Prostate gland (tissue), 2 donors: Measurements from ENCODE around the gene SLC38A8. TPM values are rescaled to one million over a fixed set of nuclear protein-coding genes. Genes with fewer than 3 reads are reported as not detected.

ENCODE experiments used
- DNase-seq: peaks from one replicate; pipeline ENCODE4 v3.0.0-alpha.2; 2019; ENCODE audit warnings: low spot score
- H3K27ac ChIP-seq, 2 donors: fragments of 200-600 bp; sonication (generic); 2 replicates each; pipeline ENCODE4 v1.5.1; 2017 to 2019
- H3K27me3 ChIP-seq: fragments of 200-600 bp; sonication (generic); replicated peaks from 2 replicates; pipeline ENCODE4 v1.5.1; 2019; ENCODE audit not compliant: insufficient read depth
- H3K36me3 ChIP-seq, 2 donors: fragments of 200-600 bp; sonication (generic); 1 replicate in 1 of 2; 2 replicates in 1 of 2; pipeline versions ENCODE4 v1.5.1 to v1.8.1; 2017 to 2019
- H3K4me1 ChIP-seq: fragments of 200-600 bp; sonication (generic); replicated peaks from 2 replicates; pipeline ENCODE4 v1.5.1; 2019
- H3K4me3 ChIP-seq, 2 donors: fragments of 200-600 bp; sonication (generic); 2 replicates each; pipeline ENCODE4 v1.5.1; 2017 to 2019
- H3K9me3 ChIP-seq: fragments of 200-600 bp; sonication (generic); 2 replicates; pipeline ENCODE4 v1.5.1; 2017
- POLR2A ChIP-seq: fragments of 450-650 bp; IDR thresholded peaks from one replicate; pipeline ENCODE4 v1.6.1; 2016; ENCODE audit warnings: antibody characterized with exemption, mild to moderate bottlenecking
- POLR2AphosphoS5 ChIP-seq: sonication (generic); formaldehyde crosslinking; IDR thresholded peaks from one replicate; pipeline ENCODE4 v1.6.1; 2017; ENCODE audit warnings: antibody characterized with exemption
- WGBS: methylation state at CpG from one replicate; pipeline ENCODE4 v1.1.5; 2018; 5-methylcytosine and 5-hydroxymethylcytosine counted together
- intact Hi-C: fragments of 100-400 bp; cut with DNase I; formaldehyde crosslinking; loops from one replicate; pipeline ENCODE4 v1.14.2; 2022
- total RNA-seq, 2 donors: library from RNA; depleted of rRNA; stranded (reverse); fragments of >200 nt; gene quantifications; one replicate each; pipeline ENCODE4 v1.1.0, GENCODE V29; 2016
- TF ChIP-seq, protein P1 (sequence below), 4 experiments: fragments of 200-600 bp in 2 of 4; fragments of 450-650 bp in 2 of 4; sonication (generic) in 2 of 4; IDR thresholded peaks; 1 replicate in 3 of 4; 2 replicates in 1 of 4; pipeline ENCODE4 v1.5.1; 2016 to 2019; ENCODE audit warnings: antibody characterized with exemption in 4 of 4, mild to moderate bottlenecking in 2 of 4, moderate library complexity in 2 of 4

SLC38A8 gene
- total RNA-seq, 2 donors from 2014 or later: not detected

DNA sequence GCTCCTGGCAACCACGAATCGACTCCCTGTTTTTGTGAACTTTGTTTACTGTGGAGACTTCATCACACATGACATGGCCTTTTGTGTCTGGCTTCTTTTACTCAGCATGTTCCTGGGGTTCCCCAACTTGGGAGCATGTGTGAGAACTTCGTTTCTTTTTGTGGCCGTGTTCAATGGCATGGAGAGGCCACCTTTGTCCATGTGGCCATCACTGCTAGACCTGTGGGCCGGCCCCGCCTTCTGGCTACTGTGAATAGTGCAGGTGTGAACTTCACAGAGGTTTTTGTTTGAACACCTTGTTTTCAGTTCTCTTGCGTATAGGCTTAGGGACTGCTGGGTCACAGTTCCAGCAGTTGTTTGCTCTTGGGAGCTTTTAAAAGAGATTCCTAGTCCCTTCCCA, 5.7 kb upstream of the SLC38A8 start:
- 58% methylated on average over 7 of the region's 7 CpGs for WGBS
- intact Hi-C loops: no loop called here
- H3K9me3 ChIP-seq: no peaks in the 10 kb centered on the region
- DNase-seq: peak; percentile 24
- H3K36me3 ChIP-seq: peaks cover 0 to 7% of the 10 kb centered on the region in 2 donors
- no peak overlapping the region for H3K4me3 ChIP-seq
- H3K4me1 ChIP-seq: no peaks in the 10 kb centered on the region
- no peak overlapping the region for H3K27ac ChIP-seq
- TF ChIP-seq, protein P1, sequence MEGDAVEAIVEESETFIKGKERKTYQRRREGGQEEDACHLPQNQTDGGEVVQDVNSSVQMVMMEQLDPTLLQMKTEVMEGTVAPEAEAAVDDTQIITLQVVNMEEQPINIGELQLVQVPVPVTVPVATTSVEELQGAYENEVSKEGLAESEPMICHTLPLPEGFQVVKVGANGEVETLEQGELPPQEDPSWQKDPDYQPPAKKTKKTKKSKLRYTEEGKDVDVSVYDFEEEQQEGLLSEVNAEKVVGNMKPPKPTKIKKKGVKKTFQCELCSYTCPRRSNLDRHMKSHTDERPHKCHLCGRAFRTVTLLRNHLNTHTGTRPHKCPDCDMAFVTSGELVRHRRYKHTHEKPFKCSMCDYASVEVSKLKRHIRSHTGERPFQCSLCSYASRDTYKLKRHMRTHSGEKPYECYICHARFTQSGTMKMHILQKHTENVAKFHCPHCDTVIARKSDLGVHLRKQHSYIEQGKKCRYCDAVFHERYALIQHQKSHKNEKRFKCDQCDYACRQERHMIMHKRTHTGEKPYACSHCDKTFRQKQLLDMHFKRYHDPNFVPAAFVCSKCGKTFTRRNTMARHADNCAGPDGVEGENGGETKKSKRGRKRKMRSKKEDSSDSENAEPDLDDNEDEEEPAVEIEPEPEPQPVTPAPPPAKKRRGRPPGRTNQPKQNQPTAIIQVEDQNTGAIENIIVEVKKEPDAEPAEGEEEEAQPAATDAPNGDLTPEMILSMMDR (IDR thresholded peaks at IDR 0.05): peak in 1 of 4 experiments; percentile 11
- TF ChIP-seq POLR2A: no peak
- H3K27me3 ChIP-seq: no peaks in the 10 kb centered on the region

DNA sequence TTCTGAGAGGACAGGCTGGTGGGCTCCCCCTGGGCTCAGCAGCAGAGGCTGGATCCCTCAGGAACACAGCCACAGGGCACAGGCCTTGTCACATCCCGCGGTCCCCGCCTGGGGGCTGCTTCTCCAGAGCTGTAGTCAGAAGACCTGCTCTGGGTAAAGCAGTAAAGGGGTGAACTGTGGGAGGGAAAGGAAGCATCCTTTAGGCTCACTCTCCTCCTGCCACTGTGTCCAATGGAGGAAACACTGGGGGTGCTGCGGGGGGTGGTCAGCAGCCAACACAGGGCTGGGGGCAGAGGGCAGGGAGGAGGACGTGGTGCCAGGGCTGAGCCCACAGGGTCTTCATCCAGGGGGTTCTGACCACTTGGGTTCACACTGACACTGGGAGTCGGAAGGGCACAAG, 5.0 kb upstream of the SLC38A8 start:
- Histone ChIP-seq H3K4me3 (no peak overlapping the region), H3K27ac (no peak overlapping the region), H3K9me3 (no peaks in the 10 kb centered on the region), H3K27me3 (no peaks in the 10 kb centered on the region), H3K36me3 (peaks cover 0 to 7% of the 10 kb centered on the region in 2 donors), H3K4me1 (no peaks in the 10 kb centered on the region)
- DNase-seq: no peak
- intact Hi-C loops: no loop called here
- no peak for TF ChIP-seq POLR2A
- WGBS: 91% methylated on average over 6 of the region's 6 CpGs

DNA sequence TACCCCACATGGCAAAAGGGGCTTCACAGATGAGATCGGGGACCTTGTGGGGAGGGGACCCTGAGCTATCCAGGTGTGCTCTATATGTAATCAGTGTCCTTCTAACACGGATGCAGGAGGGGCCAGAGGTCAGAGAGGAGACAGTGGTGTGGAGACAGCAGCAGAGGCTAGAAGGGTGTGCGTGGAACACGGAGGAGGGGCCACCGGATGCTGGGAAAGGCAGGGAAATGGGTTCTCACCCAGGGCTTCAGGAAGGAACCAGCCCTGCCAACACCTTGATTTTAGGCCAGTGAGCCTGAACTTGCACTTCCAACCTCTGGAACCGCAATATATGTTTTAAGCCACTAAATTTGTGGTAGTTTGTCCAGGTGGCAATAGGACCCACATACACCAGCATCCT, 4.6 kb upstream of the SLC38A8 start:
- WGBS: 89% methylated on average over 6 of the region's 6 CpGs
- no peak overlapping the region for H3K27ac ChIP-seq
- no peaks in the 10 kb centered on the region for H3K4me1 ChIP-seq
- TF ChIP-seq POLR2A: no peak
- TF ChIP-seq POLR2AphosphoS5: no peak
- TF ChIP-seq, protein P1 (IDR thresholded peaks at IDR 0.05): no peak
- H3K36me3 ChIP-seq: peaks cover 0 to 3% of the 10 kb centered on the region in 2 donors
- H3K4me3 ChIP-seq: no peak overlapping the region
- no peaks in the 10 kb centered on the region for H3K9me3 ChIP-seq
- no peaks in the 10 kb centered on the region for H3K27me3 ChIP-seq
- no peak for DNase-seq
- intact Hi-C loops: no loop called here

DNA sequence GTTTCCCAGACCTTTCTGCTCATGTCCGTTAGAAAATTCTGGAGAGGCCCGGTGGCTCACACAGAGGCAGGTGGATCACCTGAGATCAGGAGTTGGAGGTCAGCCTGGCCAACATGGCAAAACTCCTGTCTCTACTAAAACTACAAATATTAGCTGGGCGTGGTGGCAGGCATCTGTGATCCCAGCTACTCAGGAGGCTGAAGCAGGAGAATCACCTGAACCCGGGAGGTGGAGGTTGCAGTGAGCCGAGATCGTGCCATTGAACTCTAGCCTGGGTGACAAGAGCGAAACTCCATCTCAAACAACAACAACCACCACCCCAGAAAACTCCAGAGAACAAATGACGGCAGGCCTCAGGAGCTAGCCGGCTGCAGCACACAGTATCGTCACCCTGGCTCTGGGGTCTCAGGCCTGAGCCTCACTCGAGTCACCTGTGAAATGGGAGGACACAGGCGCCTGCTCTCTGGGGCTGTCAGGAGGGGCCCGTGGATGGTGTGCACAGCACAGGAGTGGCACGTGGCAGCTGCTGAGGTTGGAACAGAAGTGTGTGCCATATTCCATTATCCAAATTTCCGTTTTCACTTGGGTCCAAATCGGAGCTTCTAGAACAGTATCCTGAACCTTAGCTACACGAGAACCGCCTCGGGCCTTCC, 3.3 kb upstream of the SLC38A8 start:
- H3K27ac ChIP-seq: no peak overlapping the region
- H3K9me3 ChIP-seq: no peaks in the 10 kb centered on the region
- 96% methylated on average over 19 of the region's 19 CpGs for WGBS
- H3K36me3 ChIP-seq: no peaks in the 10 kb centered on the region
- TF ChIP-seq POLR2AphosphoS5 (no peak), POLR2A (no peak)
- TF ChIP-seq, protein P1 (IDR thresholded peaks at IDR 0.05): no peak
- DNase-seq: no peak
- intact Hi-C loops: no loop called here
- H3K4me3 ChIP-seq: no peak overlapping the region
- no peaks in the 10 kb centered on the region for H3K4me1 ChIP-seq
- no peaks in the 10 kb centered on the region for H3K27me3 ChIP-seq

DNA sequence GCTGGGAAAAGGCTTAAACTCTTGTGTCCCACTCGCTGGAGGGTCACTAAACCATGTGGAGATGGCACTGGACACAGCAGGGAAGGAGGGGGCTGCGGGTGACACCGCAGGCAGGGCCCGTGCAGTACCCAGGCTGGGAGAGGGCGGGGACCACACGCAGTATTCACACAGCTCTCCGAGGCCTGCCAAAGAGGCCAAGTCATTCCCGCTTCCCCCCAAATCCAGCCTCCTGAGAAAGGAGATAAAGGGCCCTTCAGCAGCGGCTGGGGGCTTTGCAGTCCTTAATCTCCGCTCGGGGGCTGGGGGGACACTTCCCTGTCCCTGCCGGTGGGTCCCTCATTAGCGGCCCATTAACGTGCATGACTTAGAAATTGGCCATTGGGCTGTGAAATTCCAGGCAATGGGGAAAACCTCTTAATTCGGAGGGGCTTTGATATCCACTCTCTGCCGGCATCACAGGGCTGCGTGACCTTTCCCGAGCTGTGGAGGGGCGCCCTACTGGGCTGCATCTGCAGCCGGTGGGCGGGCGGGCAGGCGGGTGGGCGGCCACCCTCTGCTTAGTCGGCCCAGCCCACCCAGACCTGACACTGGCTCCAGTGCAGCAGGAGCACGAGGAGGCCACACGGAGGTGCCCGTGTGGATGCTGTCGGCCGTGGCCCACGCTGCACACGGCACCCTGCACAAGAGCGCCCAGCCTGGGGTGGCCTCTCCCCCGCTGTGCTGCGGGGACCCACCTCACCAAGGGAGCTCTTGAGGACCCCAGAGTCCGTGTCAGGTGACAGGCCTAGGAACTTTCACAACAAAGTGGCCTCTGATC, 2.6 kb upstream of the SLC38A8 start:
- no peak for DNase-seq
- WGBS: 67% methylated on average over 34 of the region's 36 CpGs
- Histone ChIP-seq H3K4me1 (no peaks in the 10 kb centered on the region), H3K27ac (no peak overlapping the region), H3K9me3 (no peaks in the 10 kb centered on the region), H3K4me3 (no peak overlapping the region), H3K36me3 (no peaks in the 10 kb centered on the region), H3K27me3 (peaks cover 1% of the 10 kb centered on the region)
- TF ChIP-seq POLR2A: no peak
- TF ChIP-seq, protein P1 (IDR thresholded peaks at IDR 0.05): no peak
- TF ChIP-seq POLR2AphosphoS5: no peak
- intact Hi-C loops: no loop called here
